ENCODE measurements around the gene ALDH4A1.

The ALDH4A1 gene

DNA sequence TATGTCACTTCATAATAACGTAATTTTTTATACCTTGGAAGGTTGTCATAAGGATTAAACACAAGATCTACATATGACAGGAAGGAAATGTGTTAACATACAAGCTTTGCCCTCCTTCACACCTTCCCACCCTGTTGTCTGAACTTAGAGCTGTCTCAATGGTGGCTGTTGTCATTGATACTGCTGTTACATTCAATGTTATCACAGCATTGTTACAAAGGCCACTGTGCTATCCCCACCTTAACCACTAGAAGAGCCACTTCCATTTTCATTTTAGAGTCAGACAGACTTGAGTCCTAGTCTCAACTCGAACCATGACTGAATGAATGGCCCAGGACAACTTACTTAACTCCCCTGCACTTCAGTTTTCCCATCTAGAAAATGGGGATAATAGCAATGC, 74.1 kb downstream of the ALDH4A1 start:
- no peak overlapping the region for H3K4me3 ChIP-seq (ENCODE audit: low read depth in 1 of 2, low read length in 2 of 2)
- no peaks in the 10 kb centered on the region for H3K27me3 ChIP-seq (ENCODE audit: low read depth, low read length)
- no peaks in the 10 kb centered on the region for H3K36me3 ChIP-seq (ENCODE audit: control insufficient read depth in 1 of 2, insufficient read depth in 2 of 2, low read length in 2 of 2)
- H3K9me3 ChIP-seq (ENCODE audit: control insufficient read depth in 1 of 2, low read length in 2 of 2): peaks cover 0 to 7% of the 10 kb centered on the region in 2 donors
- no peaks in the 10 kb centered on the region for H3K4me1 ChIP-seq (ENCODE audit: control insufficient read depth in 1 of 2, insufficient read depth in 2 of 2, low read length in 2 of 2)
- no peak overlapping the region for H3K27ac ChIP-seq (ENCODE audit: low read length)

DNA sequence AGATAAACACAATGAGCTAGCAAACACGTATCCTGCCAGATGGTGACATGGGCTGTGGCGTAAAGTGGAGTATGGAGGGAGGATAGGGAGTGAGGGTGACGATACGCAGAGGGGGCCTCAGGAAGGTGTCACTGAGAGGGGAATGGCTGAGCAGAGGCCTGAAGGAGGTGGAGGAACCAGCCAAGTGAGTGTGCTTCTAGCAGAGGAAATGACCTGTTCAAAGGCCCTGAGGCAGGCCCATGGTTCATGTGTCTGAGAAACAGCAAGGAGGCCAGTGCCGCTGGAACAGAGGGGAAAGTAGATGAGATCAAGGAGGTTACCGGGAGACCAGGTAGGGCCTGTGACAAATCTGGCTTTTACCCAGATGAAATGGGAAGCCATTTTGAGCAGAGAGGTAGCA, 78.9 kb downstream of the ALDH4A1 start:
- H3K36me3 ChIP-seq (ENCODE audit: control insufficient read depth in 1 of 2, insufficient read depth in 2 of 2, low read length in 2 of 2): no peaks in the 10 kb centered on the region
- H3K27me3 ChIP-seq (ENCODE audit: low read depth, low read length): peaks cover 10% of the 10 kb centered on the region

More for the DNA sequence above, 78.9 kb downstream of the ALDH4A1 start:
- peaks cover 0 to 5% of the 10 kb centered on the region in 2 donors for H3K4me1 ChIP-seq (ENCODE audit: control insufficient read depth in 1 of 2, insufficient read depth in 2 of 2, low read length in 2 of 2)
- no peak overlapping the region for H3K4me3 ChIP-seq (ENCODE audit: low read depth in 1 of 2, low read length in 2 of 2)
- H3K27ac ChIP-seq (ENCODE audit: low read length): no peak overlapping the region
- no peaks in the 10 kb centered on the region for H3K9me3 ChIP-seq (ENCODE audit: control insufficient read depth in 1 of 2, low read length in 2 of 2)
